Epidermal melanocyte (primary cell): ENCODE results near the gene RPS6KA5.
"Not testable (repeated sequence)": the region's sequence is repeated elsewhere in the genome, so short reads cannot be mapped to it uniquely, and the experiment has no call there.

Experiments
- DNase-seq: peaks from one replicate; pipeline ENCODE4 v3.0.0; 2011; ENCODE audit warnings: low spot score; ENCODE audit not compliant: insufficient read length

The RPS6KA5 gene

DNA sequence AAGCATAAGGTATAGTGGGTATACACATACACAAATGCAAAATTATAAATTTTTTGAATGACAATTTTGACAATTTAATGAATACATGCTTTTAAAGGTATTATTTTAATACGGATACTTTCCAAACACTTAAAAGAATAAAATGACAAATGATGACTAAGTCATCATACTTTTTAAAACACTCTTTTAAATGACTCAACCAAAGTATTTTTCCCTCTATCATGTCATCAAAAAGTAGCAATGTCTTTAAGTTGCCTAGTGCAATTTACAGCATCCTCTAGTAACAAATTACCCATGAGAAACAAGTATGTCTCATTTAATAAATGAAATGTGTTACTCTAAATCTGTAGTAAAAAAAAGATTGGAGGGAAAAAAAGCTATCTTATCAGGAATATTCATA is 73.3 kb downstream of the RPS6KA5 start:
- no peak for DNase-seq

GRCh38 chr14:90986510-90986909 is 73.9 kb downstream of the RPS6KA5 start:
- no peak for DNase-seq

- DNase-seq: no peak
Measured at GRCh38 chr14:90985601-90986242, 74.7 kb downstream of the RPS6KA5 start.

- DNase-seq: no peak
Measured at GRCh38 chr14:90983560-90983959, 76.9 kb downstream of the RPS6KA5 start.

DNA sequence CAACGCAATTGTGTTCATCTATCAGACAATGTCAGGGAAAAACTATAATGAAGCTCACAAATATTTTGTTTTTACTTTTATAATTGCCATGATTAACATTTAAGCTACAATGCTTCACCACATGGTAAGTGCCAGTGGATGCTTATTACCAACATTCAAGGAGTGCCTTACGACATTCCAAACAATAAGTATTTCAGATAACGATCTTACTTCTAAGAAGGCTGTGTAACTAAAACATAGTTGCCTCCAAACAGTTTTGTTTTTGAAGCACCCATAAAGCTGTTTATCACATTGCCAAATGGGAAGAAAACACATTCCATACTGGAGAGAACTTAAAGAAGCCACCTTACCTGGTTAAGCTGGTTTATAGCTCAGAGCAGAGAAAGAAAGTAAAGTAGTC is 78.8 kb downstream of the RPS6KA5 start:
- DNase-seq: no peak

DNA sequence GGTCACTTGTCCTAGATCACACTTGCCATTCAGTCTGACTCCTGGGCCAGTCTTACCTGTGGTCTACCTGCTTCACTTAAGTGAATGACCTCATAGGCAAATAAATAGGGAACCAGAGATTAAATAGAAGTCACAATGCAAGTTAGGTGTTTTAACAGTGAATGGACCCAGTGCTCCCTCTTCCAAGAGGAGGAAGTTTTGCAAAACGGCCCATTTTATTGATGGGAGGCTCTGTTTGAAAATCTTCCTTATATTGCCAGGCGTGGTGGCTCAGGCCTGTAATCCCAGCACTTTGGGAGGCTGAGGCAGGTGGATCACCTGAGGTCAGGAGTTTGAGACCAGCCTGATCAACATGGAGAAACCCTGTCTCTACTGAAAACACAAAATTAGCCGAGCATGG is 79.8 kb downstream of the RPS6KA5 start:
- DNase-seq: not testable (repeated sequence)

- DNase-seq: no peak
Measured at GRCh38 chr14:90979515-90979914, 80.9 kb downstream of the RPS6KA5 start.

DNA sequence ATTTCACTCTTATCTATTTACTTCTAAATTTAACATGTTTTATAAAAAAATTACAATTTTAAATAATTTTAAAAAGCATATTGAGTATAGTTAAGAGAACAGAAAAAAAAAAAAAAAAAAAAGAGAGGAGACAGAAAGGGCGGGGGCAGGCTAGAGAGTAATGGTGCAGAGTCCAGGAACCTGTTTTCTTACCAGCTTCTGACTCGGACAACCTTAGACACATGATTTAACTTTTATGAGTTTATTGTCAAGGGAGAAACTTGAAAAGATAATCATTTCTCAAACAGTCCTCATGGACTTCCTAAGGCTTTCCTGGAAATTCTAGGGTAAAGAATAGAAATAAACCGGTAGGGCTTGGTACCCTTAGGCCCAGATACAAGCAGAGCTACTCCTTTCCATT is 84.3 kb downstream of the RPS6KA5 start:
- DNase-seq: no peak

DNA sequence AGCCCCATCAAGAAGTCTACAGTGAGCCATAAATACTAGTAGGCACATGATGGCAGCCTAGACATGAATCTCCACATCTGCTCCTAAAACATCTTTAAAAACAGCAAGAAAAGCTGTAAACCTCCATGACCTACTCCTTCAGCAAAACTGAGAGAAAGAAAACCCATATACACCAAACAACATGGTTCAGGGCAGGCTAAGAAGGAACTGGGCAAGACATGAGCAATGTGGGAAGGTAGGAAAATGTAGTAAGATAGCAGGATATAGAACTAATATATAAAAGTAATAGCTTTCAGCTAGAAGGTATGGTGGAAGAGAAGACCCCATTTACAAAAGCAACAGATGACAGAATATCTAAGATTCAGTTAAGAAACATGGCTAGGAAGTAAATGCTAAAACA is 88.8 kb downstream of the RPS6KA5 start:
- DNase-seq: no peak

- DNase-seq: no peak
Measured at GRCh38 chr14:90970167-90970600, 90.3 kb downstream of the RPS6KA5 start.

DNA sequence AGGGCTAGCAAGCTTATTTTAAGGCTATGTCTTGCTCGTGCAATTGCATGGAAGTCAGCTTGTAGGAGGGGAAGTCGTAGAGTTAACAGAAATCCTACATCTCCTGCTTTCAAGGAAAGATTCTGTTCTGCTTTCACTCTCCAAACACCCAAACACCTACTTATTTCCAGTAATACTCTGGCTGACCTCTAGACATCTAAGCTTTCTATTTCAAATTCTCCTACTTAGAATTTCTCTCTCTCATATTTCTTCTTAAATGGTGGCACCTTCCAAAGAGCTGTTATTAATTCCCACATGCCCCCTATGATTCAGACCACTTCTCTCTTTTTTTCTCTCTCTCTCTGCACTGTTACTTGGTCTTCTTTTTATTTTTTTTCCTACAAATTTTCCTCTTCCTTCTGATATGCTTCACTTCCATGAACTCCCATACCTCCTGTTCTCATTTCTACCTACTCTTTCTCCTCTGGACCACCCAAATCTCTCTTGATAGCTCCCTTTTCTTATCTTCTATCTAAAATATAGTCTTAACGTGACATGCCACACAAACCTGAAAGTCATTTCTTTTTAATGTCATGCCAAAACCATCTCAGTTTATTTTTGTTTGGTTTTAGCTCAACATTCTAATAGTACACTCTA is 90.8 kb downstream of the RPS6KA5 start:
- DNase-seq: no peak

- DNase-seq: no peak
Measured at GRCh38 chr14:90968025-90968424, 92.4 kb downstream of the RPS6KA5 start.

DNA sequence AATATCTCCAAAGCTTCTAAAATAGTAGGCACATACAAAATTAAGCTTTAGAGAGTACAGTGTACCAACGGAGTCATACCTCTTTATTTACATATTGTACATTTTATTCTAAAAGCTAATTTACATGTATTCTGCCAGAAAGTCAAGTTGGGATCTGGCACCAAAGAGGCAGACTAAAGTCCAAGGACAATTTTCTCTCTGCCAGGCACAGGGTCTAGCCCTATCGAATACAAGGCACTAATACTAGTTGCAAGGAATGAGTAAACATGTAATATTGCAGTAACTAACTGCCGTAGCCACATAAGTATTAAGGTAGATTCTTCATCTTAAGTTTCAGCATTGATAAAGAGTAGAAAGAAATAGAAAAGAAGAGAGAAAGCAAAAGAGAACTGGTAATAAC is 93.9 kb downstream of the RPS6KA5 start:
- DNase-seq: no peak

DNA sequence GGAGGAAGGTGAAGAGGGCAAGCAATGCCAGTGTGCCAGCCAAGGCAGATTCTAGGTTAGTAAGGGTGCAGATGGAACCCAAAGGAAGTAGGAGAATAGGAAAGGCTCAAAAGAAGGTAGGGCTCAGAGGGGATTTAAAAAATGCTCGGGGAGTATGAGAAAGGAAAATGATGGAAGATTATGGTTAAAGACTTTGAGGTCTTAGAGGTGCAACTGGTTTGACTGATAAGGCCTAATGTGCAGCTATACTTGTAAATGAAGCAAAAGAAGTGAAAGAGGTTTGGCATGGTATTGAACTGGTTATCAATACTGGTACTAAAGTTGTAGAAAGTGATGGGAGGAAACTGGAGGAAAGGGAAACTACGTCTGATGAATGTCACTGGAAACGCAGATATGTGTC is 94.7 kb downstream of the RPS6KA5 start:
- no peak for DNase-seq

DNA sequence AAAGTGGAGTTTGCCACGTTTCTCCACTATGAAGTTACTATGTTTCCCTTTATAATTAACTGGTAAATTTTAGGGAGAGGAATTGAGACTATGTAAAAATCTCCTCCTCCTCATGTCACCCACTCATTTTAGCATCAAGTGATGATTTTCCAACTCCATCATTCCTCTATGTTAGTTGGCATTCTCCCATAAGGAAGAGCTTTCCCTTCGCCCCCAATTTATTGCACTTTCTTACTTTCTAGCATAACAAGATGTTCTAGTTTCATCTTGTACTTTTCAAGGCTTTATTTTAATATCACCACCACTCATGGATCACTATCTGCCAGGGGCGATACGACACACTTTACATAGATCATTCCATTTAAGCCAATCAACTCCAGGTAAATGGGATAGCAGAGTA is 97.1 kb downstream of the RPS6KA5 start:
- DNase-seq: no peak

DNA sequence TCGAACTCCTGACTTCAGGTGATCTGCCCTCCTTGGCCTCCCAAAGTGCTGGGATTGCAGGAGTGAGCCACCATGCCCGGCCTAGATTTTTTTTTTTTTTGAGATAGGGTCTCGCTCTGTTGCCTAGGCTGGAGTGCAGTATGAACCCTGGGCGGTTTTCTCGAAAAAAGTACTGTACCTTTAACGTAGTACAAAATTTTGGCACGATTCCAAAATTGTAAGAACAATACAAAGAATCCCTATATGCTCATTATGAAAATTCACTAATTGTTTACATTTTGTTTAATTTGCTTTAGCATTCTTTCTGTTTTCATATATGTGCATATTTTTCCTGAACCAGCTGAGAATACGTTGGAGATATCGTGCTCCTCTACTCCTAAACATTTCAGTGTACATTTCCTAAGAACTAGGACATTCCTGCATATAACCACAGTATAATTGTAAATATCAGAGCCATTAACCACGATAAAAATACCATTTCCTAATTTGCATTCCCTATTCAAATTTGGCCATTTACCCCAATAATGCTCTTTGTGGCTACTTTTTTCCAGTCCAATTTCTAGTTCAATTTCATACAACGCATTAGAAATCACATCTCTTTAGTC is 97.8 kb downstream of the RPS6KA5 start:
- no peak for DNase-seq

DNA sequence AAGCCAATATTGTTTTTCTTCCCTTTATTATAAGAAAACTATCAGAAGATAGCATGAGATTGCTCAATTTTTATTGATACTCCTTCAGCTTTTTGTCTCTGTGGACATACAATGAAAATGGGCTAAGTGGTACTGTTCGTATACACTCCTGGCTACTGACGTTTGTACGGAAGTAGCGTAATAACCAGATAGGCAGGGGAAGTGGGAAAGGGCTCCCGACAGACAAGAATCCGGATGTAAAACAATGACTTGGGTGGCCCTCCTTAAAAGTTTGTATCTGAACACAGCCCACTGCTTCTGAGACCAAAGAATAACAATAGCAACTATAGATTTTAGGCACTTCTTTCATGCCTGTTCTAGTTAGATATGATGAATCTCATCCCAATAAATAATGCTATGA is 99.6 kb downstream of the RPS6KA5 start:
- no peak for DNase-seq

- DNase-seq: no peak
Measured at GRCh38 chr14:90959344-90959743, 101.1 kb downstream of the RPS6KA5 start.

- no peak for DNase-seq
Measured at GRCh38 chr14:90956273-90956672, 104.2 kb downstream of the RPS6KA5 start.

GRCh38 chr14:90953643-90954042 is 106.8 kb downstream of the RPS6KA5 start:
- not testable (repeated sequence) for DNase-seq

DNA sequence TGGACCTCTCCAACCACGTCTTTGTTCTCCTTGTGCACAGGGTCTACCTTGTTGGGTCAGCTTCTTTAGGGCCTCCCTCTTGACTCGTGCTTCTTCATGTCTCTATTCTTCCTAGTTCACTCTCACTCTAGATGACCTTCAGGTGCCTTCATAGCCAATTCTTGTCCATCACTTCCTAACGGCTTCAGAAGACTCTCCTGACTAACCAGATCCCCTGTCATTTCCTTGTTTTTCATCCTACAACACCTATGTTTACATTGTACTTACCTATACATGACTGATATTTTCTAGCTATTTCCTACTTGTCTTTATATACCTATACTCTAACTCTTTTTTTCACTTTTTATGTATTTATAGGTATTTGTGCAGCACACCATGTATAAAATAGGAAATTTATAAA is 117.1 kb downstream of the RPS6KA5 start:
- no peak for DNase-seq

- no peak for DNase-seq
Measured at GRCh38 chr14:90942511-90942910, 117.9 kb downstream of the RPS6KA5 start.

- no peak for DNase-seq
Measured at GRCh38 chr14:90941706-90942105, 118.7 kb downstream of the RPS6KA5 start.
